ENCODE results near the gene ERMP1.

GRCh38 chr9:5834214-5834613 lies 1.3 kb upstream of the ERMP1 start:
- TF ChIP-seq CTCF (conservative IDR thresholded peaks at IDR 0.05) (no peak), ZFX (IDR thresholded peaks at IDR 0.05) (no peak)
